WTC11 (cell line): ENCODE data around the gene NTN3. TPM values are rescaled to one million over a fixed set of nuclear protein-coding genes. Genes with fewer than 3 reads are reported as not detected.

Experiments
- ATAC-seq: fragments of 200-7000 bp; cut with Tn5 transposase; 2 replicates; pipeline ENCODE4 v1.10.0; 2021; ENCODE audit warnings: mild to moderate bottlenecking, moderate library complexity
- CTCF ChIA-PET: fragments of 300-600 bp; sonication (Branson Sonifier 250); formaldehyde crosslinking; loops from one replicate; lab custom pipeline; 2021; ENCODE audit warnings: antibody characterized with exemption; lab: Charles Lee
- POLR2A ChIA-PET: fragments of 350-600 bp; sonication (Branson Sonifier 250); formaldehyde crosslinking; loops from one replicate; lab custom pipeline; 2021; ENCODE audit warnings: antibody characterized with exemption; lab: Charles Lee
- DNase-seq: peaks from one replicate; pipeline ENCODE4 v3.0.0; 2021; ENCODE audit warnings: low spot score
- H3K27ac Mint-ChIP-seq: 2 replicates; pipeline ENCODE4 v1.8.0; 2021; ENCODE audit warnings: mixed read lengths
- H3K27me3 Mint-ChIP-seq: 2 replicates; pipeline ENCODE4 v1.8.0; 2021; ENCODE audit warnings: low read depth, mild to moderate bottlenecking, moderate library complexity, mixed read lengths
- H3K36me3 Mint-ChIP-seq: 2 replicates; pipeline ENCODE4 v1.8.0; 2021; ENCODE audit warnings: mixed read lengths
- H3K4me1 Mint-ChIP-seq: 2 replicates; pipeline ENCODE4 v1.8.0; 2022; ENCODE audit warnings: mixed read lengths
- H3K4me3 Mint-ChIP-seq: 2 replicates; pipeline ENCODE4 v1.8.0; 2021; ENCODE audit warnings: mild to moderate bottlenecking, moderate library complexity, mixed read lengths
- H3K9me3 Mint-ChIP-seq: 2 replicates; pipeline ENCODE4 v1.8.0; 2021; ENCODE audit warnings: mixed read lengths
- AFF4 ChIP-seq: sonication (generic); formaldehyde crosslinking; IDR thresholded peaks from 2 replicates; pipeline ENCODE4 v1.8.1; 2023; ENCODE audit warnings: mild to moderate bottlenecking, missing genetic modification reagents, borderline replicate concordance
- ATF6 ChIP-seq: sonication (generic); formaldehyde crosslinking; IDR thresholded peaks from 2 replicates; pipeline ENCODE4 v1.8.1; 2023; ENCODE audit warnings: mild to moderate bottlenecking, missing genetic modification reagents
- ETV6 ChIP-seq: sonication (generic); formaldehyde crosslinking; IDR thresholded peaks from 2 replicates; pipeline ENCODE4 v1.8.1; 2022; ENCODE audit warnings: mild to moderate bottlenecking, missing genetic modification reagents
- GRHL2 ChIP-seq: fragments of 250-450 bp; sonication (Bioruptor Pico); IDR thresholded peaks from 2 replicates; pipeline ENCODE4 v1.8.0; 2022; ENCODE audit warnings: mild to moderate bottlenecking, moderate library complexity; ENCODE audit not compliant: insufficient replicate concordance, severe bottlenecking
- JAZF1 ChIP-seq: fragments of 250-450 bp; sonication (Bioruptor Pico); IDR thresholded peaks from 2 replicates; pipeline ENCODE4 v1.9.0; 2021; ENCODE audit warnings: moderate library complexity, mild to moderate bottlenecking, inconsistent platforms
- MAX ChIP-seq: sonication (generic); formaldehyde crosslinking; IDR thresholded peaks from 2 replicates; pipeline ENCODE4 v1.8.0; 2022; ENCODE audit warnings: mild to moderate bottlenecking, missing genetic modification reagents
- PREB ChIP-seq: sonication (generic); formaldehyde crosslinking; IDR thresholded peaks from 2 replicates; pipeline ENCODE4 v1.8.1; 2022; ENCODE audit warnings: mild to moderate bottlenecking, missing genetic modification reagents, moderate library complexity, borderline replicate concordance
- ZNF425 ChIP-seq: fragments of 250-450 bp; sonication (Bioruptor Pico); conservative IDR thresholded peaks from 2 replicates; pipeline ENCODE4 v1.9.0; 2021; ENCODE audit warnings: mild to moderate bottlenecking
- total RNA-seq: library from RNA; stranded (reverse); gene quantifications from 3 replicates; pipeline ENCODE4 v1.2.3, GENCODE V29; 2021

Gene NTN3
- total RNA-seq, 1 experiment from 2014 or later = 0.92 TPM

GRCh38 chr16:2512735-2513404 lies 41.8 kb downstream of the NTN3 start:
- POLR2A ChIA-PET = interaction anchor here (0.9 to 1.7 kb wide), 3 partner anchors 18 to 25 kb away, joined by 3 to 7 read pairs (median 6); partner anchors contain the start of genes CEMP1 and PDPK1

More at GRCh38 chr16:2512735-2513404, 41.8 kb downstream of the NTN3 start:
- Mint-ChIP-seq H3K4me3 (peak overlapping the region; percentile 82), H3K9me3 (no peaks in the 10 kb centered on the region), H3K4me1 (peaks cover 46% of the 10 kb centered on the region), H3K27ac (peak overlapping the region; percentile 94), H3K36me3 (no peaks in the 10 kb centered on the region), H3K27me3 (peaks cover 4% of the 10 kb centered on the region)
- CTCF ChIA-PET = interaction anchor here (0.6 to 3.0 kb wide), 8 partner anchors 11 to 45 kb away, joined by 3 to 30 read pairs (median 4); partner anchors contain the start of genes NTN3 and PDPK1
- no peak for TF ChIP-seq ETV6 (CRISPR knock-in tag)
- TF ChIP-seq AFF4 (CRISPR knock-in tag) = no peak
- no peak for TF ChIP-seq GRHL2 (CRISPR knock-in tag)
- no peak for TF ChIP-seq ZNF425 (CRISPR knock-in tag)
- TF ChIP-seq ATF6 (CRISPR knock-in tag) = no peak
- TF ChIP-seq PREB (CRISPR knock-in tag) = no peak
- TF ChIP-seq MAX (CRISPR knock-in tag) = peak; percentile 50; the same call in 1 of the 2 replicates
- no peak for TF ChIP-seq JAZF1 (CRISPR knock-in tag)
- ATAC-seq (peak; percentile 38), DNase-seq (peak; percentile 62)
